ENCODE results near the gene HES3. TPM values are rescaled to one million over a fixed set of nuclear protein-coding genes. Genes with fewer than 3 reads are reported as not detected.

The HES3 gene
- total RNA-seq, 4 donors from 2014 or later: not detected

- H3K4me1 ChIP-seq: peaks cover 4 to 30% (median 14%) of the 10 kb centered on the region in 4 donors
- no peak for DNase-seq
- no peaks in the 10 kb centered on the region for H3K9me3 ChIP-seq
- peaks cover 0 to 12% (median 0%) of the 10 kb centered on the region in 3 donors for H3K36me3 ChIP-seq
- peak overlapping the region in 1 of 4 donors; percentile 19 for H3K27ac ChIP-seq
- no peak overlapping the region for H3K4me3 ChIP-seq
- TF ChIP-seq POLR2A (IDR thresholded peaks at IDR 0.05) (no peak), CTCF (IDR thresholded peaks at IDR 0.05) (no peak)
- peaks cover 0 to 24% of the 10 kb centered on the region in 2 donors for H3K27me3 ChIP-seq
These were observed 4.3 kb downstream of the HES3 start for GRCh38 chr1:6248161-6248776.

GRCh38 chr1:6248932-6249738, 5.2 kb downstream of the HES3 start:
- DNase-seq: peak in 1 of 3 donors; percentile 76
- TF ChIP-seq POLR2A (IDR thresholded peaks at IDR 0.05): no peak
- H3K27ac ChIP-seq: peak overlapping the region in 1 of 4 donors; percentile 13
- peaks cover 4 to 30% (median 14%) of the 10 kb centered on the region in 4 donors for H3K4me1 ChIP-seq
- H3K9me3 ChIP-seq: no peaks in the 10 kb centered on the region
- peak overlapping the region in 3 of 4 donors; percentile 22 to 35 (median 27) for H3K4me3 ChIP-seq
- peaks cover 0 to 16% of the 10 kb centered on the region in 2 donors for H3K27me3 ChIP-seq
- peaks cover 0 to 21% (median 0%) of the 10 kb centered on the region in 3 donors for H3K36me3 ChIP-seq

- peak overlapping the region in 1 of 4 donors; percentile 13 for H3K27ac ChIP-seq
- peak overlapping the region in 2 of 4 donors; percentile 18 to 35 for H3K4me3 ChIP-seq
- no peaks in the 10 kb centered on the region for H3K9me3 ChIP-seq
- peaks cover 0 to 26% (median 0%) of the 10 kb centered on the region in 3 donors for H3K36me3 ChIP-seq
- peak in 1 of 3 donors; percentile 67 for DNase-seq
- H3K4me1 ChIP-seq: peaks cover 4 to 30% (median 14%) of the 10 kb centered on the region in 4 donors
- H3K27me3 ChIP-seq: peaks cover 0 to 10% of the 10 kb centered on the region in 2 donors
- TF ChIP-seq POLR2A (IDR thresholded peaks at IDR 0.05) (no peak), CTCF (IDR thresholded peaks at IDR 0.05) (peak in 1 of 6 experiments; percentile 14)
These were observed 6.0 kb downstream of the HES3 start for GRCh38 chr1:6249739-6250689.

- no peaks in the 10 kb centered on the region for H3K9me3 ChIP-seq
- no peak overlapping the region for H3K27ac ChIP-seq
- peaks cover 0 to under 1% of the 10 kb centered on the region in 2 donors for H3K27me3 ChIP-seq
- peaks cover 0 to 26% (median 0%) of the 10 kb centered on the region in 3 donors for H3K36me3 ChIP-seq
- TF ChIP-seq POLR2A (IDR thresholded peaks at IDR 0.05) (no peak), CTCF (IDR thresholded peaks at IDR 0.05) (no peak)
- H3K4me3 ChIP-seq: no peak overlapping the region
- peak in 1 of 3 donors; percentile 43 for DNase-seq
- H3K4me1 ChIP-seq: peaks cover 0 to 18% (median 6%) of the 10 kb centered on the region in 4 donors
These were observed 7.3 kb downstream of the HES3 start for GRCh38 chr1:6251233-6251632.

- H3K4me3 ChIP-seq: no peak overlapping the region
- H3K27ac ChIP-seq: no peak overlapping the region
- H3K4me1 ChIP-seq: peaks cover 0 to 14% (median 4%) of the 10 kb centered on the region in 4 donors
- H3K36me3 ChIP-seq: peaks cover 0 to 26% (median 0%) of the 10 kb centered on the region in 3 donors
- no peaks in the 10 kb centered on the region for H3K27me3 ChIP-seq
- no peaks in the 10 kb centered on the region for H3K9me3 ChIP-seq
- peak in 1 of 3 donors; percentile 49 for DNase-seq
- TF ChIP-seq CTCF (IDR thresholded peaks at IDR 0.05) (no peak), POLR2A (IDR thresholded peaks at IDR 0.05) (no peak)
These were observed 7.8 kb downstream of the HES3 start for GRCh38 chr1:6251681-6252373.

All from Peyer's patch (tissue), 4 donors.